Stimulated activated CD4-positive, alpha-beta T cell treated with anti-CD3 and anti-CD28 coated beads, Interleukin-1b, Interleukin-23, amount 100 ng/mL, for 48 hours (primary cell): ENCODE results near the gene TRIM51G.
"Not testable (repeated sequence)": the region's sequence is repeated elsewhere in the genome, so short reads cannot be mapped to it uniquely, and the experiment has no call there.

Experiments
- DNase-seq: peaks from one replicate; pipeline ENCODE4 v3.0.0-alpha.2; 2020

Gene TRIM51G, protein sequence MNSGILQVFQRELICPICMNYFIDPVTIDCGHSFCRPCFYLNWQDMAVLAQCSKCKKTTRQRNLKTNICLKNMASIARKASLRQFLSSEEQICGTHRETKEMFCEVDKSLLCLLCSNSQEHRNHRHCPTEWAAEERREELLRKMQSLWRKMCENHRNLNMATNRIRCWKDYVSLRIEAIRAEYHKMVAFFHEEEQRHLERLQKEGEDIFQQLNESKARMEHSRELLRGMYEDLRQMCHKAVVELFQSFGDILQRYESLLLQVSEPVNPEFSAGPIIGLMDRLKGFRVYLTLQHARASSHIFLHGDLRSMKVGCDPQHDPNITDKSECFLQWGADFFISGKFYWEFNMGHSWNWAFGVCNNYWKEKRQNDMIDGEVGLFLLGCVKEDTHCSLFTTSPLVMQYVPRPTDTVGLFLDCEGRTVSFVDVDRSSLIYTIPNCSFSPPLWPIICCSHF

GRCh38 chr11:48983785-48984184 is at the start of gene TRIM51G:
Gene TRIM51G, minus strand, starts transcription at chr11:48983885. Its CDS starts 2,190 bp downstream, at chr11:48981695.
- not testable (repeated sequence) for DNase-seq

DNA sequence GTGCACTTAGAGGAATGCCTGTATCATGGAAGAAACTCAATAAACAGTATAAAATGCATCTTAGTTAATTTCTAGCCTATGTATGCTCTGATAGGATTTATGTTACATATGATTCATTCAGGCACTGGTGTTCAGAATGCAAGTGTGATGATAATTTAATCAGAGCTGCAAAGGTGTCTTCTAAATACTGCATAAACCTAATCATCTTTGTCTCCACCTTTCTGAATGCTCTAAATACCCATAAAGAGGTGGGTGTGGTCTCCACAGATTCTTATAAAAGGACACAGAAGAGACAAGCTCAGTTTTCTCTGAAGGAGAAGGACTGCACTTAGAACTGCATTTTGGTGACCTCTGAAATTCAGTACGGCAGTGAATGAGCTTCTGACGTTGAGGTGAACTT is 44.8 kb upstream of the TRIM51G start, which contains the start of gene TRIM49B:
TSS of gene TRIM49B (plus strand) at position 301 of the 400 bp plus-strand sequence. CDS start 2,777 bp downstream, outside the sequence.
- not testable (repeated sequence) for DNase-seq

DNA sequence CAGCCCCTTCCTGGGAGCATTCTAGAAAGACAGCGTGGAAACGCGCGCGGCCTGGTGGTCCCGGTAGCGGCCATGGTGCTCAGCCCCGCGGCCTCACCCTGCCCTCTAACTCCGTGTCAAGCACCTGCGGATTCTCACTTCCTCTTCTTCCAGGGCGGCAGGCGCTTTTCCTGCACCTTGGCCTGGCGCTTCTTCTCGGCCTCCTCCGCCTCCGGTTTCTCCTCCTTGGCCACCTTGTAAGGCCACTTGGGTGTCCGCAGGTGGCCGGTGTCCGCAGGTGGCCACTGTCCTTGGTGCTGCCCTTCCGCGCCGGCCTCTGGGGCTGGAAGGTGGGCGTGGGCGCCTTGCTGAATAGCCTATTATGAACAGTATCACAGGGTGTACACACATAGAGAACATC is 15.1 kb downstream of the TRIM51G start:
- not testable (repeated sequence) for DNase-seq

DNA sequence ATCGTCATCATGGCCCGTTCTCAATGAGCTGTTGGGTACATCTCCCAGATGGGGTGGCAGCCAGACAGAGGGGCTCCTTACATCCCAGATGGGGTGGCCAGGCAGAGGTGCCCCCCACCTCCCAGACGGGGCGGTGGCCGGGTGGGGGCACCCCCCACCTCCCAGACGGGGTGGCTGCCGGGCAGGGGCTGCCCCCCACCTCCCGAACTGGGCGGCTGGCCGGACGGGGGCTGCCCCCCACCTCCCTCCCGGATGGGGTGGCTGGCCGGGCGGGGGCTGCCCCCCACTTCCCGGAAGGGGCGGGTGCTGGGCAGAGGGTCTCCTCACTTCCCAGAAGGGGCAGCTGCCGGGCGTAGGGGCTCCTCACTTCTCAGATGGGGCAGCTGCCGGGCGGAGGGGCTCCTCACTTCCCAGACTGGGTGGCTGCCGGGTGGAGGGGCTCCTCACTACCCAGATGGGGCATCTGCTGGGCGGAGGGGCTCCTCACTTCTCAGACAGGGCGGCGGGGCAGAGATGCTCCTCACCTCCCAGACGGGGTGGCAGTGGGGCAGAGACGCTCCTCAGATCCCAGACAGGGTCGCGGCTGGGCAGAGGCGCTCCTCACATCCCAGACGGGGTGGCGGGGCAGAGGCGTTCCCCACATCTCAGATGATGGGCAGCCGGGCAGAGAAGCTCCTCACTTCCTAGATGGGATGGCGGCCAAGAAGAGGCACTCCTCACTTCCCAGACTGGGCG is 28.2 kb downstream of the TRIM51G start:
- not testable (repeated sequence) for DNase-seq

DNA sequence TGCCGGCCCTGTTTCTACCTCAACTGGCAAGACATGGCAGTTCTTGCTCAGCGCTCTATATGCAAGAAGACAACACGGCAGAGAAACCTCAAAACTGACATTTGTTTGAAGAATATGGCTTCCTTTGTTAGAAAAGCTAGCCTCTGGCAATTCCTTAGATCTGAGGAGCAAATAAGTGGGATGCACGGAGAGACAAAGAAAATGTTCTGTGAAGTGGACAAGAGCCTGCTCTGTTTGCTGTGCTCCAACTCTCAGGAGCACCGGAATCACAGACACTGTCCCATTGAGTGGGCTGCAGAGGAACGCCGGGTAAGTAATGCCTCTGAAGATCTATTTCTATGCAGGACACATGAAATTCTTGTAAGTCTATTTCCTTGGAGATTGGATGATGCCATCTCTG is 37.9 kb downstream of the TRIM51G start:
- not testable (repeated sequence) for DNase-seq
